DND-41 (cell line): ENCODE measurements around the gene PCGF2.

ENCODE experiments used
- ATAC-seq: fragments of 200-7000 bp; cut with Tn5 transposase; 3 replicates; pipeline ENCODE4 v1.9.1; 2021; ENCODE audit warnings: low read depth; ENCODE audit not compliant: insufficient read depth
- DNase-seq: peaks from one replicate; pipeline ENCODE4 v3.0.0-alpha.2; 2020
- H2AFZ ChIP-seq: 2 replicates; pipeline ENCODE4 v1.6.0; 2012; ENCODE audit warnings: low read depth, low read length
- H3K27ac ChIP-seq: 2 replicates; pipeline ENCODE4 v1.5.1; 2012; ENCODE audit warnings: low read length, inconsistent platforms
- H3K27me3 ChIP-seq: fragments of 200-600 bp; sonication (generic); 2 replicates; pipeline ENCODE4 v1.6.0; 2012; ENCODE audit warnings: low read length, mild to moderate bottlenecking, inconsistent platforms; ENCODE audit not compliant: insufficient read depth, poor library complexity
- H3K36me3 ChIP-seq: 2 replicates; pipeline ENCODE4 v1.5.1; 2012; ENCODE audit warnings: low read length, inconsistent platforms; ENCODE audit not compliant: insufficient read depth
- H3K4me1 ChIP-seq: 2 replicates; pipeline ENCODE4 v1.5.1; 2012; ENCODE audit warnings: mild to moderate bottlenecking, low read length; ENCODE audit not compliant: insufficient read depth
- H3K4me2 ChIP-seq: 2 replicates; pipeline ENCODE4 v1.6.0; 2012; ENCODE audit warnings: mild to moderate bottlenecking, moderate library complexity, low read length, inconsistent platforms; ENCODE audit not compliant: insufficient read depth
- H3K4me3 ChIP-seq, 2 experiments: fragments of 200-600 bp in 1 of 2; shearing (Covaris generic) in 1 of 2; 2 replicates each; pipeline ENCODE4 v1.5.1; 2012 to 2016; ENCODE audit warnings: inconsistent platforms in 2 of 2, low read length in 2 of 2, mild to moderate bottlenecking in 2 of 2, low read depth in 1 of 2, moderate library complexity in 1 of 2
- H3K79me2 ChIP-seq: 2 replicates; pipeline ENCODE4 v1.6.0; 2012; ENCODE audit warnings: low read length, inconsistent platforms; ENCODE audit not compliant: insufficient read depth
- H3K9ac ChIP-seq: 2 replicates; pipeline ENCODE4 v1.6.0; 2012; ENCODE audit warnings: low read depth, mild to moderate bottlenecking, inconsistent platforms, low read length, moderate library complexity
- H3K9me3 ChIP-seq: 2 replicates; pipeline ENCODE4 v1.5.1; 2012; ENCODE audit warnings: low read length, moderate library complexity, mild to moderate bottlenecking, inconsistent platforms; ENCODE audit not compliant: insufficient read depth, severe bottlenecking
- H4K20me1 ChIP-seq: 2 replicates; pipeline ENCODE4 v1.6.0; 2012; ENCODE audit warnings: low read length; ENCODE audit not compliant: insufficient read depth
- CTCF ChIP-seq: IDR thresholded peaks from 2 replicates; pipeline ENCODE4 v1.5.1; 2012; ENCODE audit warnings: borderline replicate concordance, low read length, moderate library complexity, mild to moderate bottlenecking; ENCODE audit not compliant: poor library complexity, severe bottlenecking; ENCODE audit errors: extremely low read depth
- EZH2 ChIP-seq: IDR thresholded peaks from 3 replicates; pipeline ENCODE4 v1.6.1; 2012; ENCODE audit warnings: borderline replicate concordance, low read depth, mild to moderate bottlenecking, moderate library complexity, low read length, inconsistent platforms; ENCODE audit not compliant: severe bottlenecking

PCGF2 gene

GRCh38 chr17:38738686-38739085 lies 9.4 kb downstream of the PCGF2 start:
- H4K20me1 ChIP-seq, result peaks cover 44% of the 10 kb centered on the region; the same call in 1 of the 2 replicates
- no peak overlapping the region for H2AFZ ChIP-seq
- no peak for DNase-seq
- no peak for ATAC-seq
- peaks cover 51% of the 10 kb centered on the region for H3K36me3 ChIP-seq
- no peak overlapping the region for H3K4me3 ChIP-seq
- TF ChIP-seq EZH2, result no peak
- no peak for TF ChIP-seq CTCF
- H3K27me3 ChIP-seq, result no peaks in the 10 kb centered on the region
- H3K9me3 ChIP-seq, result no peaks in the 10 kb centered on the region
- peaks cover 35% of the 10 kb centered on the region for H3K79me2 ChIP-seq
- H3K4me2 ChIP-seq, result no peak overlapping the region
- H3K4me1 ChIP-seq, result peaks cover 17% of the 10 kb centered on the region
- no peak overlapping the region for H3K27ac ChIP-seq
- H3K9ac ChIP-seq, result no peak overlapping the region

- Histone ChIP-seq H3K27ac (no peak overlapping the region), H3K9ac (no peak overlapping the region), H3K4me2 (no peak overlapping the region), H3K36me3 (peaks cover 56% of the 10 kb centered on the region), H3K79me2 (peaks cover 31% of the 10 kb centered on the region), H3K27me3 (no peaks in the 10 kb centered on the region), H3K4me1 (peaks cover 15% of the 10 kb centered on the region), H3K4me3 (no peak overlapping the region), H4K20me1 (peaks cover 43% of the 10 kb centered on the region; the same call in 1 of the 2 replicates), H2AFZ (no peak overlapping the region), H3K9me3 (no peaks in the 10 kb centered on the region)
- DNase-seq, result no peak
- ATAC-seq, result no peak
- TF ChIP-seq EZH2, result no peak
- TF ChIP-seq CTCF, result no peak
Observed at GRCh38 chr17:38738007-38738662, 10.0 kb downstream of the PCGF2 start.

DNA sequence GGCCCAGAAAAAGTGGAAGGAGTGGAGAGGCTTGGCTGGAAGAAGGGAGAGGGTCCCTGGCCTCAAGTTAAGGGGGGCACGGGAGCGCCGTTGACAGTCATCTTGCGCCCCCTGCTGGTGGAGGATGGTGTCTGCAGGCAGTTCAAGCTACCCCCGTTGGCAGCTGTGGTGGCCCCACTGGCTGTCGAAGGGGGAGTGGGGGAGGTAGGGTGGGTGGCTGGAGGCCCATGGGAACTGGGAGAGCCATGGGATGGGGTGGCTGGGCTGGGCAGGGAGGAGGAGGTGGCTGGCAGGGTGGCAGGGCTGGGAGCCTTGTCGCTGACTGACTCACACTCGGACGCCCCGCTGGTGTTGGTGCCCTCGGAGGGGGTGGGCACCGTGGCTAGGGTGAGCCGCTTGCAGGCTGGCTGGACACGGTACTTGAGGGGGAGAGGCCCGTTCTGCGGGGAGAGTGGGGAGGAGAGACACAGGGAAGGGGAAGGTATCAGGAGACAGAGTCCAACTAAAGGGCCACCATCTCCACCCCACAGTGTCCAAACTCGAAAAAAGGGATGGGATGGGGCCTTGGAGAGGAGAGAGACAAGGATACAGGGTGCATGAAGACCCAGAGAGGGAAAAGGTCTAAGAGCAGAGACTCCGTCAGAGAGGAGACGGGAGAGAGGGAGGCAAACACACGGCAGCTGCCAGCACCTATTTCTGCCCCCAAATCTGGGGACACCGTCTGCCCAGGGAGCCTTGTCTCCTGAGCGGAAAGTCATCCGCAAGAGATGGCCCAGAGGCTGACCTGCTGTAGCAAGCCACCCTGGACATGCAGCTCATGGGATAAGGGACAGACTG lies 12.8 kb downstream of the PCGF2 start:
- H3K36me3 ChIP-seq, result peaks cover 72% of the 10 kb centered on the region
- no peak overlapping the region for H2AFZ ChIP-seq
- H4K20me1 ChIP-seq, result peaks cover 37% of the 10 kb centered on the region
- no peak overlapping the region for H3K9ac ChIP-seq
- peak overlapping the region; percentile 37; the same call in 1 of the 2 replicates for H3K27ac ChIP-seq
- DNase-seq, result peak; percentile 81
- H3K4me3 ChIP-seq, result no peak overlapping the region
- ATAC-seq, result peak; percentile 62
- no peaks in the 10 kb centered on the region for H3K9me3 ChIP-seq
- H3K4me1 ChIP-seq, result peaks cover 36% of the 10 kb centered on the region
- TF ChIP-seq CTCF (peak; percentile 98), EZH2 (no peak)
- peaks cover 30% of the 10 kb centered on the region for H3K79me2 ChIP-seq
- H3K4me2 ChIP-seq, result peak overlapping the region; percentile 6; the same call in 1 of the 2 replicates
- no peaks in the 10 kb centered on the region for H3K27me3 ChIP-seq
